Caki2 (cell line): ENCODE data around the gene RSBN1. TPM values are rescaled to one million over a fixed set of nuclear protein-coding genes. Genes with fewer than 3 reads are reported as not detected.

ENCODE experiments used
- total RNA-seq: library from RNA; depleted of rRNA; stranded (reverse); fragments of >200 nt; shearing (Covaris generic); gene quantifications from 2 replicates; pipeline ENCODE4 v1.2.3, GENCODE V29; 2014; ENCODE audit warnings: low replicate concordance; rRNA removed

Gene RSBN1
- total RNA-seq, 1 experiment from 2014 or later, result 6.1 TPM

Other genes with a start within 250 kb of the RSBN1 start
- 13.3 and 21.2 TPM in 2 replicates for gene PHTF1, start 53.0 kb downstream of the RSBN1 start, total RNA-seq
- 0.71 TPM in 1 of 2 replicates, not detected in the other for gene PTPN22, start 59.2 kb upstream of the RSBN1 start, total RNA-seq
- gene BCL2L15, start 75.1 kb upstream of the RSBN1 start, total RNA-seq, result 1.9 TPM in 1 of 2 replicates, not detected in the other
- 2.0 and 2.3 TPM in 2 replicates for gene AP4B1, start 92.3 kb upstream of the RSBN1 start, total RNA-seq
- 4.6 and 5.1 TPM in 2 replicates for gene DCLRE1B, start 92.8 kb upstream of the RSBN1 start, total RNA-seq
- gene HIPK1, start 116.8 kb upstream of the RSBN1 start, total RNA-seq, result 8.1 and 10.0 TPM in 2 replicates
- gene OLFML3, start 167.0 kb upstream of the RSBN1 start, total RNA-seq, result not detected in 2 replicates